CD8-positive, alpha-beta memory T cell (primary cell): ENCODE data around the gene PTCHD4. TPM values are rescaled to one million over a fixed set of nuclear protein-coding genes. Genes with fewer than 3 reads are reported as not detected.

Source experiments
- CTCF ChIA-PET: fragments of 350-600 bp; sonication (Branson Sonifier 250); formaldehyde crosslinking; loops from one replicate; lab custom pipeline; 2021; ENCODE audit warnings: antibody characterized with exemption; lab: Charles Lee
- POLR2A ChIA-PET: fragments of 350-600 bp; sonication (Branson Sonifier 250); formaldehyde crosslinking; loops from one replicate; lab custom pipeline; 2021; ENCODE audit warnings: antibody characterized with exemption; lab: Charles Lee
- DNase-seq, 5 donors: peaks; one replicate each; pipeline versions ENCODE4 v3.0.0 to v3.0.0-alpha.2; 2020 to 2022; ENCODE audit warnings: mixed read lengths in 1 of 5
- H3K27ac ChIP-seq: one replicate; pipeline ENCODE4 v1.7.0; 2013; ENCODE audit warnings: low read depth, mild to moderate bottlenecking, low read length, moderate library complexity
- H3K27me3 ChIP-seq: 2 replicates; pipeline ENCODE4 v1.7.0; 2013; ENCODE audit warnings: low read length, mild to moderate bottlenecking; ENCODE audit not compliant: insufficient read depth, poor library complexity, severe bottlenecking
- H3K36me3 ChIP-seq: 2 replicates; pipeline ENCODE4 v1.7.0; 2013; ENCODE audit warnings: mild to moderate bottlenecking, low read length, moderate library complexity; ENCODE audit not compliant: insufficient read depth
- H3K4me1 ChIP-seq: 2 replicates; pipeline ENCODE4 v1.7.0; 2013; ENCODE audit warnings: mild to moderate bottlenecking, low read length, moderate library complexity; ENCODE audit not compliant: insufficient read depth
- H3K4me3 ChIP-seq: 2 replicates; pipeline ENCODE4 v1.7.0; 2013; ENCODE audit warnings: mild to moderate bottlenecking, low read length
- H3K9me3 ChIP-seq: 2 replicates; pipeline ENCODE4 v1.7.0; 2013; ENCODE audit warnings: mild to moderate bottlenecking, low read length
- H3K27ac Mint-ChIP-seq, 8 donors: one replicate each; pipeline ENCODE4 v1.8.0; 2020 to 2021; ENCODE audit warnings: mixed read lengths in 8 of 8, mild to moderate bottlenecking in 6 of 8, inconsistent platforms in 3 of 8, moderate library complexity in 3 of 8
- H3K27me3 Mint-ChIP-seq, 2 donors: one replicate each; pipeline ENCODE4 v1.8.0; 2020 to 2021; ENCODE audit warnings: mixed read lengths in 2 of 2, mild to moderate bottlenecking in 1 of 2, moderate library complexity in 1 of 2
- H3K36me3 Mint-ChIP-seq, 3 donors: one replicate each; pipeline ENCODE4 v1.8.0; 2020 to 2021; ENCODE audit warnings: mixed read lengths in 3 of 3, inconsistent platforms in 1 of 3, mild to moderate bottlenecking in 1 of 3
- H3K4me1 Mint-ChIP-seq, 3 donors: one replicate each; pipeline ENCODE4 v1.8.0; 2020 to 2021; ENCODE audit warnings: mixed read lengths in 3 of 3, inconsistent platforms in 1 of 3, mild to moderate bottlenecking in 1 of 3
- H3K4me3 Mint-ChIP-seq, 7 donors: one replicate each; pipeline ENCODE4 v1.8.0; 2020 to 2021; ENCODE audit warnings: mixed read lengths in 7 of 7, mild to moderate bottlenecking in 6 of 7, moderate library complexity in 4 of 7, inconsistent platforms in 2 of 7
- H3K9me3 Mint-ChIP-seq, 5 donors: one replicate each; pipeline ENCODE4 v1.8.0; 2020 to 2022; ENCODE audit warnings: mixed read lengths in 5 of 5, mild to moderate bottlenecking in 3 of 5, moderate library complexity in 2 of 5, inconsistent platforms in 1 of 5
- polyA plus RNA-seq: library from polyadenylated mRNA; unstranded; fragments of 300-500 nt; fragmentation: Illumina TruSeq; gene quantifications from one replicate; pipeline ENCODE4 v1.2.3, GENCODE V29; 2021
- total RNA-seq, 2 experiments: library from RNA; stranded (reverse); gene quantifications; one replicate each; pipeline ENCODE4 v1.2.3, GENCODE V29; 2021

PTCHD4 gene
- total and polyA plus RNA-seq, 3 experiments from 2014 or later: not detected

- DNase-seq: no peak
- H3K4me1 Mint-ChIP-seq: no peaks in the 10 kb centered on the region
- Histone ChIP-seq H3K36me3 (no peaks in the 10 kb centered on the region), H3K4me1 (no peaks in the 10 kb centered on the region), H3K27me3 (no peaks in the 10 kb centered on the region), H3K4me3 (no peak overlapping the region), H3K27ac (no peak overlapping the region), H3K9me3 (no peaks in the 10 kb centered on the region)
- no peaks in the 10 kb centered on the region for H3K27me3 Mint-ChIP-seq
- H3K36me3 Mint-ChIP-seq: no peaks in the 10 kb centered on the region
- ChIA-PET CTCF (no interaction called here), POLR2A (no interaction called here)
- no peak overlapping the region for H3K4me3 Mint-ChIP-seq
- H3K9me3 Mint-ChIP-seq: peaks cover 0 to 6% (median 0%) of the 10 kb centered on the region in 5 donors
- H3K27ac Mint-ChIP-seq: no peak overlapping the region
These were observed 35.8 kb downstream of the PTCHD4 start for GRCh38 chr6:48075181-48075580.

- H3K4me1 Mint-ChIP-seq: no peaks in the 10 kb centered on the region
- H3K36me3 Mint-ChIP-seq: no peaks in the 10 kb centered on the region
- Histone ChIP-seq H3K36me3 (no peaks in the 10 kb centered on the region), H3K9me3 (no peaks in the 10 kb centered on the region), H3K4me1 (no peaks in the 10 kb centered on the region), H3K27me3 (no peaks in the 10 kb centered on the region), H3K27ac (no peak overlapping the region), H3K4me3 (no peak overlapping the region)
- DNase-seq: no peak
- no peak overlapping the region for H3K27ac Mint-ChIP-seq
- peaks cover 0 to 3% (median 2%) of the 10 kb centered on the region in 5 donors for H3K9me3 Mint-ChIP-seq
- no peak overlapping the region for H3K4me3 Mint-ChIP-seq
- peaks cover 6% of the 10 kb centered on the region in 2 donors for H3K27me3 Mint-ChIP-seq
- CTCF ChIA-PET: no interaction called here
- POLR2A ChIA-PET: no interaction called here
These were observed 36.8 kb downstream of the PTCHD4 start for GRCh38 chr6:48073976-48074767.

- H3K4me1 Mint-ChIP-seq: no peaks in the 10 kb centered on the region
These were observed 39.2 kb downstream of the PTCHD4 start for GRCh38 chr6:48071833-48072232.

GRCh38 chr6:48069280-48069679, 41.7 kb downstream of the PTCHD4 start:
- Mint-ChIP-seq H3K4me3 (no peak overlapping the region), H3K9me3 (peaks cover 0 to 8% (median 4%) of the 10 kb centered on the region in 5 donors), H3K27ac (no peak overlapping the region), H3K4me1 (no peaks in the 10 kb centered on the region), H3K27me3 (peaks cover 8 to 15% of the 10 kb centered on the region in 2 donors), H3K36me3 (no peaks in the 10 kb centered on the region)
- ChIA-PET CTCF (interaction anchor here (0.6 kb wide), 1 partner anchor 40 kb away, joined by 3 read pairs; no protein-coding TSS in a partner anchor), POLR2A (no interaction called here)
- Histone ChIP-seq H3K36me3 (no peaks in the 10 kb centered on the region), H3K4me1 (no peaks in the 10 kb centered on the region), H3K9me3 (no peaks in the 10 kb centered on the region), H3K27ac (no peak overlapping the region), H3K4me3 (no peak overlapping the region), H3K27me3 (no peaks in the 10 kb centered on the region)
- DNase-seq: no peak

More at GRCh38 chr6:48071833-48072232, 39.2 kb downstream of the PTCHD4 start:
- H3K4me3 ChIP-seq: no peak overlapping the region
- CTCF ChIA-PET: no interaction called here
- H3K36me3 ChIP-seq: no peaks in the 10 kb centered on the region
- H3K27me3 ChIP-seq: no peaks in the 10 kb centered on the region
- no peak for DNase-seq
- Mint-ChIP-seq H3K36me3 (no peaks in the 10 kb centered on the region), H3K27me3 (peaks cover 7 to 15% of the 10 kb centered on the region in 2 donors), H3K27ac (no peak overlapping the region), H3K4me3 (no peak overlapping the region), H3K9me3 (peaks cover 0 to 11% (median 4%) of the 10 kb centered on the region in 5 donors)
- POLR2A ChIA-PET: no interaction called here
- no peak overlapping the region for H3K27ac ChIP-seq
- H3K9me3 ChIP-seq: no peaks in the 10 kb centered on the region
- H3K4me1 ChIP-seq: no peaks in the 10 kb centered on the region

GRCh38 chr6:48068278-48069251, 42.4 kb downstream of the PTCHD4 start:
- H3K27ac Mint-ChIP-seq: no peak overlapping the region
- Histone ChIP-seq H3K36me3 (no peaks in the 10 kb centered on the region), H3K9me3 (no peaks in the 10 kb centered on the region), H3K4me3 (no peak overlapping the region), H3K4me1 (no peaks in the 10 kb centered on the region), H3K27ac (no peak overlapping the region), H3K27me3 (no peaks in the 10 kb centered on the region)
- peaks cover 0 to 8% (median 4%) of the 10 kb centered on the region in 5 donors for H3K9me3 Mint-ChIP-seq
- H3K36me3 Mint-ChIP-seq: no peaks in the 10 kb centered on the region
- CTCF ChIA-PET: no interaction called here
- POLR2A ChIA-PET: no interaction called here
- no peak overlapping the region for H3K4me3 Mint-ChIP-seq
- H3K4me1 Mint-ChIP-seq: no peaks in the 10 kb centered on the region
- H3K27me3 Mint-ChIP-seq: peaks cover 8 to 15% of the 10 kb centered on the region in 2 donors
- DNase-seq: no peak

GRCh38 chr6:48067886-48068277, 43.1 kb downstream of the PTCHD4 start:
- Mint-ChIP-seq H3K27ac (no peak overlapping the region), H3K36me3 (no peaks in the 10 kb centered on the region), H3K4me1 (no peaks in the 10 kb centered on the region), H3K9me3 (peaks cover 0 to 8% (median 4%) of the 10 kb centered on the region in 5 donors), H3K4me3 (no peak overlapping the region), H3K27me3 (peaks cover 8 to 15% of the 10 kb centered on the region in 2 donors)
- DNase-seq: no peak
- Histone ChIP-seq H3K9me3 (no peaks in the 10 kb centered on the region), H3K4me1 (no peaks in the 10 kb centered on the region), H3K27me3 (no peaks in the 10 kb centered on the region), H3K4me3 (no peak overlapping the region), H3K27ac (no peak overlapping the region), H3K36me3 (no peaks in the 10 kb centered on the region)
- ChIA-PET POLR2A (no interaction called here), CTCF (no interaction called here)

GRCh38 chr6:48067148-48067712, 43.8 kb downstream of the PTCHD4 start:
- Mint-ChIP-seq H3K4me3 (no peak overlapping the region), H3K36me3 (no peaks in the 10 kb centered on the region), H3K9me3 (peaks cover 0 to 8% (median 4%) of the 10 kb centered on the region in 5 donors), H3K27me3 (peaks cover 8 to 15% of the 10 kb centered on the region in 2 donors), H3K4me1 (no peaks in the 10 kb centered on the region), H3K27ac (no peak overlapping the region)
- Histone ChIP-seq H3K9me3 (no peaks in the 10 kb centered on the region), H3K4me1 (no peaks in the 10 kb centered on the region), H3K4me3 (no peak overlapping the region), H3K27ac (no peak overlapping the region), H3K36me3 (no peaks in the 10 kb centered on the region), H3K27me3 (no peaks in the 10 kb centered on the region)
- CTCF ChIA-PET: no interaction called here
- POLR2A ChIA-PET: no interaction called here
- DNase-seq: no peak
